NCI-H2196 (cell line): Measurements from ENCODE around the gene GRIP1.
"Not testable (repeated sequence)": the region's sequence is repeated elsewhere in the genome, so short reads cannot be mapped to it uniquely, and the experiment has no call there.

Experiments
- DNase-seq: peaks from one replicate; lab custom pipeline; 2025; ENCODE audit not compliant: unreplicated experiment; lab: John Stamatoyannopoulos, UW

The GRIP1 gene

DNA sequence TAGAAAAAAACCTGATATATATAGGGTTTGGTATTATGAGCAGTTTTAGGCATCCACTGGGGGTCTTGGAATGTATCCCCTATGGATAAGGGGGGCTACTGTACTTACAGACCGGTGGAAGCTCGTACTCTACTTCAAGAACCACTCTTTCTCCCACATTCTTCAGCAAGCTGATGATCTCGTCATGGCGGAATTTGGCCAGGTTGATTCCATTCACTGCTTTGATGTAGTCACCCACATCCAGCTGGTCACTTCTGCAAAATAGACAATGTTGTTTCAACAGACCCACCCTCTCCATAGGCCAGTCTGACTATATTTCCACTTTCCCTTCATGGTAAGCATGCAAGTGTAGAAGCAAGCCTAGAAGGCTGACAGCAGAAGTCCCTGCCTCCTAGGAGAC lies 139.9 kb downstream of the GRIP1 start:
- no peak for DNase-seq

- DNase-seq: no peak
Observed at GRCh38 chr12:66537876-66538275, 141.0 kb downstream of the GRIP1 start.

- DNase-seq: no peak
Observed at GRCh38 chr12:66533767-66534166, 145.1 kb downstream of the GRIP1 start.

DNA sequence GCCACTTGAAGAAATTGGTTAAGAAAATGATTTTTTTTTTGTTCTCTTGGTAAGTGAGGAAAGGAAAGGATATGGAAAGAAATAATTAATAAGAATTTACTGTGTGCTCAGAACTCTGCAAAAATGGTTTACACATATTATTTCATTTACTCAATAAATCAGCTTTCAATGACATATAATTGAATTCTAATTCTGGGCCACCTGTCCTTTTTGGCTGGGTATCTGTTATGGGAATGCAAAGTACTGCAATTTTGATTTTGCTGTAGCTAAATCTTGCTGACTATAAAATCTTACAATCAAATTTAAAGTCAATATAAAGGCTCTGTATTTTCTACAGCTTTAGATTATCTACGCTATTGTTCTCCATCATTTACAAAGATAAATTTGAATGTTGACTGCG lies 147.1 kb downstream of the GRIP1 start:
- no peak for DNase-seq

DNA sequence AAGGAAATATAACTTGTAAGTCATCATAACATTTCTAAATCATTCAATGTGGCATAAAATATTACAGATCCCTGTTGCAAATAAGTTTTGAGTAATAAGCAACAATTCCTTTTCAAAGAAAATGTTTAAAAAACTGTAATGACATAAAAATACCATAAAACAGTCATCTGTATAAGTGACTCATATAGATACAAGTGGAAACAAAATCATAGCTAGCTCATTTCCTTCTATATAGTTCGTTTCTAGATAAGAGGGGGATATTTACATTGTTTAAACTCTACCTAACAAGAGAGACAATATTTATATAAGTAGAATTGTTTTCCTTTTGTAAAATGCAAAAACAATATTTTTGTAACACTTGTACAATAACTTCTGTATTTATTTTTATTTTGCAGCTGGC lies 148.9 kb downstream of the GRIP1 start:
- DNase-seq: no peak

GRCh38 chr12:66516561-66516960 lies 162.3 kb downstream of the GRIP1 start:
- DNase-seq: no peak

GRCh38 chr12:66516133-66516532 lies 162.7 kb downstream of the GRIP1 start:
- DNase-seq: no peak

DNA sequence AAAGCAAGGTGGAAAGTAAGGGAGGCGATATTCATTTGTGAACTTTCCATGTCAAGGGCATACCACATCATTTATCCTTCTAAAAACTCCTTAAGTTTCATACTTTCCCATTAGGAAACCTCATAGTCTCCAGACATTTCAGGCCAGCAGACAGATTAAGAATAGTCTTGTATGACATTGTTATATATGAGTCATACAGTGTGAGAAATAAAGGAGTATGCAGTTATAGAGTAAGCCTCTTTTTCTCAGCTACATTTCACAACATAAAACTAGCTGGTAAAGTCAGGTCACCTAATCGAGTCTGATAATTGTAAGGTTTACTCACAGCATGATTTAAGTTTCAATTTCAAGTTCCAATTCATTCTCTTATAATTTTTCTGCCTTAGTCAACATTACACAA lies 164.3 kb downstream of the GRIP1 start:
- DNase-seq: no peak

DNA sequence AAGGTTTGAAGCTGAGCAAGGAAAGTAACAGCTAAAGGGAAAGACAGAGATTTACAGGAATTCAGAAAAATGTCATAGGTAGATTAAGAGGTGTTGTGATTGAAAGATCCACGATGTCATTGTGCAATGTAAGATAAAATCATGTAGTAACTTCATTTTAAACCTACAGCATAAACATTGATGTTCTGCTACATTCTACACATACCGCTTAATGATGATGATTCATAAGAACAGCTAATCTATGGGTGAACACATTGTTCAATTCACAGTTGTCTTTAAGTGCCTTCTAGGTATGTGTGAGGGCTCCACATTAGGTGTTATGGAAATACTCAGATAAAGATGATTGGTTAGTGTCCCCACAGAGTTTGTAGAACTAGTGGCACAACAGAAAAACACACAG lies 170.9 kb downstream of the GRIP1 start:
- no peak for DNase-seq

- no peak for DNase-seq
Observed at GRCh38 chr12:66503746-66504145, 175.1 kb downstream of the GRIP1 start.

DNA sequence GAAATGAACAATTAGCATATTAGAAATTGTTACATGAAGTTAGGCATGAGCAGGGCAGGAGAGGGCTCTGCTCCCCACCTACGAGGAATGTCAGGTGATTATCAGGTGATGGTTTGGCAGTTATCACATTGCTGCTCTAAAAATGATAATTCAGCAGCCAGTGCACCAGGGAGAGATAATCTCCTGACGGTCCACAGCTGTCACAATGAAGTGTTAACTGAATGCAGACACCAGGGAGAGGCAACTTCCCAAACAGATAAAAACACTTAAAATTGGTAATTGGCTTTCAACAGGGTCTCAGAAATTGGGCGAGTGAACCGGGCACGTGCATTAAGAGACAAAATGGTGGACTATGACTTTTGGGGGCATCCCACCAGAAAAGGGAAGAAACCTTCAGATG lies 176.0 kb downstream of the GRIP1 start:
- no peak for DNase-seq

GRCh38 chr12:66500841-66501240 lies 178.0 kb downstream of the GRIP1 start:
- no peak for DNase-seq

DNA sequence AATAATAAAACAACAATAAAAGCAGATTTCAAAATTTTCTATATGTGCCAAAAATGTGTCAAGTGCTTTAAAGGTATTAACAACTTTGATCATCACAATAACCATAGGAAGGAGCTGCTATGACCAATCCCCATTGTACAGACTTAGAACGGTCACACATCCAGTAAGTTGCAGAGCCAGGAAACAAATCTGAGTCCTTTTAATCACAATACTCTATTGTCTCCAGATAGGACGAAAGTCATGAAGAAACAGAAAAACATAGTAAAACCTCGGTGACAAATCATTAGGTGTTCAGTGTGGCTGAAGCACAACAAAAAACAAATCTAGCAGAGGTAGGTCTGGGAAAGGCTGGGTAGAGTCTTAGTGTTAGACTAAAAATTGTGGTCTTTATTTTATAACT lies 178.8 kb downstream of the GRIP1 start:
- no peak for DNase-seq

GRCh38 chr12:66499000-66499399 lies 179.9 kb downstream of the GRIP1 start:
- no peak for DNase-seq

- DNase-seq: not testable (repeated sequence)
Observed at GRCh38 chr12:66498059-66498458, 180.8 kb downstream of the GRIP1 start.

DNA sequence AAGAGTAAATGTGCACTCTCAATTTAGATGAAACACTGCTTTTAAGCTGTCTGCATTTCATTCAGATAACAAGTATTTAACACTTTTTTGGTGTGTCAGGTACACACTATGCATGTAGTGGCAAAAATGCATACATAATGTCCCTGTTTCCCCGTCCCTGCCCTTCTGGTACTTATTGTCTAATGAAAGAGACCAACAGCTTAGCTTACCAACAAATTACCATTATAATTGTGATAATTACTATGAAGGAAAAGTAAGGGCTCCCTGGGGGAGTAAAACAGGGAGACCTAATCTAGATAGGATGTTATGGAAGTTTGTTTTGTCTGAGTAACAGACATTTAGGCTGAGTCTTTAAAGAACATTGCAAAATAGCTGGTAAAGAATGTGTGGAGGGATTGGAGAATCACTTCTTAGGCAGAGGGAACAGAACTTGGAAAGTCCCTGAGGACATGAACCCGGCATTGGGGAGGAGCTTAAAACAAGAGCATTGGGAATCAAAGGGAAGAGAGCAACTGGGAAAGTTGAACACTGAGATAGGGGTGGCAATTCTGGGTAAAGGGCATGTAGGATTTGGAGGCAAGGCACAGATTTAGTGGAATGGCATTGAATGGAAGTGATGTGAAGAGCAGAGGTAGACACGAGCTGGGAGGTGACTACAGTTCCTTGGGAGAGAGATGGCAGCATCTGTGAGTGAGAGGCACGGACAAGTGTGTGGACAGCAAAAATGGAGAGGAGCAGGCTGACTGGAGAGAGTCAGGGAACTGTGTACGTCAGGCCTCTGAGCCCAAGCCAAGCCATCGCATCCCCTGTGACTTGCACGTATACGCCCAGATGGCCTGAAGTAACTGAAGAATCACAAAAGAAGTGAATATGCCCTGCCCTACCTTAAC lies 181.6 kb downstream of the GRIP1 start:
- no peak for DNase-seq

DNA sequence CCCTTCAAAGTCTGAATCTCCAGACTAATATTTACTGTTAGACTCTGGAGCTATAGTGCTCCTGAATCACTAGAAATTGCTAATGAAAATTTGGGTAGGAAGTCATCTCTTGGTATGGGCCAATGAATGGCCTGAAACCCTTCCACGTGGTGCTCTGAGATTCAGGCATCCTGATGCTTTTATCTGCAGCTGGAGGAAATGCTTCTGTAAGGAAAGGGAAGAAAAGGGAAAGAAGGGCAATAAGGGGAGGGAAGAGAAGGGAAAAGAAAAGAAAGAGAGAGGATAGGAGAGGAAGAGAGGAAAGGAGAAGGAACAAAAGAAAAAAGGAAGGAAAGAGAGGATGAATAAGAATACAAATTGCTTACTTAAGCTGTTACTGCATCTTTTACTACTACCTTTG lies 182.3 kb downstream of the GRIP1 start:
- no peak for DNase-seq

DNA sequence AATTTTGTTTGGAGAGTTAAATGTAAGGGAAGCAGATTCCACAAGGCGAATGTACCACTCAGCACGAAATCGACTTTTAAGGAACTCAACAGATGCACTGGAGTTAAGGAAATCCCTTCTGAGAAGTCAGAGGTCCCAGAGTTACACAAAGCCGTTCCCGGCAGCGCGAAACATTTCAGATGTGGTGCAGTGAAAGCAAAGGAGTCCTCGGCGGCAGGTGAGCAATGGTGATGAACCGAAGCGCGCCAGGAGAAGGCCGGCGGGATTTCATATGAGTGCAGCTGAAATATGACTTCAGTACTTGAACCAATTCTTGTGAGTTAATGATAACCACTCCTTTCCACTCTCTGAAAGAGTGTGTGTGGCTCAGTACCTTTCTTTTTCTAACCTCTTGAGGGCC lies 183.2 kb downstream of the GRIP1 start:
- DNase-seq: no peak

GRCh38 chr12:66493819-66494218 lies 185.1 kb downstream of the GRIP1 start:
- no peak for DNase-seq

GRCh38 chr12:66491853-66492252 lies 187.0 kb downstream of the GRIP1 start:
- no peak for DNase-seq

GRCh38 chr12:66482351-66483203 lies 196.3 kb downstream of the GRIP1 start:
- DNase-seq: no peak

- no peak for DNase-seq
Observed at GRCh38 chr12:66467932-66468331, 210.9 kb downstream of the GRIP1 start.
